ENCODE results near the gene COMMD1.
"Not testable (repeated sequence)": the region's sequence is repeated elsewhere in the genome, so short reads cannot be mapped to it uniquely, and the experiment has no call there.

Gene COMMD1

DNA sequence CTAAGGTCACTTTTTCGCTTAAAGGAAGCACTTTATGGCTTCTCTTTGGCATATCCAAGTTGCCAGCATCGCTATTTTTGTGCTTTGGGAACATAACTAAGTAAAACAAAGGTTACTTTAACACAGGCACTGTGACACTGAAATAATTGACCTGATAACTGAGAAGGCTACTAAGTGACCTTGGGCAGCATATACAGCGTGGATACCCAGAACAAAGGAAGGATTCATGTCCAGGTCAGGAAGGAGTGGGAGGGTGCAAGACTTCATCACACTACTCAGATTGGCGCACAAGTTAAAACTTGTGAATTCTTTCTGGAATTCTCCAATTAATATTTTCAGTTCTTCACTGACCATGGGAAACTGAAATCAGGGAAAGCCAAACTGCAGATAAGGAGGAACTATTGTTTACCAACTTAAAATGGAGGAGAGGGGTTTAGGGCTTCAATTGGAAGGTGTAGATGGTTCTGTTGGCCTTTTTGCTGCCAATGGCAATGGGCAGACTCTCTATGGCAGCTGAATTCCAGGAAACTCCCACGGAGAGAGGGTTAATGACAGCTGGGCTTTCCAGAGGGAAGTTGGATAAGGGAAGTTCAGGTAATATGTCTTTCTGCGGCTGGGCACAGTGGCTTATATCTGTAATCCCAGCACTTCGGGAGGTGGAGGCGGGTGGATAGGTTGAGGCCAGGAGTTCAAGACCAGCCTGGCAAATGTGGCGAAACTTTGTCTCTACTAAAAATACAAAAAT lies 45.3 kb downstream of the COMMD1 start:
- DNase-seq (ENCODE audit: insufficient read length) (no peak), FAIRE-seq (no peak)
- no peak for TF ChIP-seq POLR2A (IDR thresholded peaks at IDR 0.05; ENCODE audit: low read depth, low read length)
- no peak for TF ChIP-seq POLR2AphosphoS5 (IDR thresholded peaks at IDR 0.05; ENCODE audit: low read depth, low read length)
- no peak for TF ChIP-seq TAF1 (IDR thresholded peaks at IDR 0.05; ENCODE audit: borderline replicate concordance, low read depth, low read length)

DNA sequence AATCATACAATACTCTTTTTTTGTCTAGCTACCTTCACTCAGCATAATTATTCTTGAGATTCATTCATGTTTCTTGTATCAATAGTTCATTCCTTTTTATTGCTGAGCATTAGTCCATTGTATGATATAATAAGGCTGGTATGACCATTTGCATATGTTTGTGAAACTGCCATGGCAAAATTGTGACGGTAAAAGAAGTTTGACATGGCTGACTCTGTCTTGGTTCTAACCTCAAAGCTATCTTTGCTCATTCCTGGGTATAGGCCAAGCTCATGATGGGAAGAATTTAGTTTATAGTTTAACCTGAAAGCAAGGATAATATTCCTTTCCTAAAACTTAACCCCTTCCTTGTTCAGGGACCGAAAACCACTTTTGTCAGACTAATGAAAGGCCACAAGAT lies 46.4 kb downstream of the COMMD1 start:
- DNase-seq (ENCODE audit: insufficient read length) (no peak), FAIRE-seq (no peak)
- no peak for TF ChIP-seq POLR2AphosphoS5 (IDR thresholded peaks at IDR 0.05; ENCODE audit: low read depth, low read length)
- TF ChIP-seq TAF1 (IDR thresholded peaks at IDR 0.05; ENCODE audit: borderline replicate concordance, low read depth, low read length): no peak
- no peak for TF ChIP-seq POLR2A (IDR thresholded peaks at IDR 0.05; ENCODE audit: low read depth, low read length)

GRCh38 chr2:61952288-61952687 lies 46.8 kb downstream of the COMMD1 start:
- DNase-seq (ENCODE audit: insufficient read length): no peak
- TF ChIP-seq POLR2AphosphoS5 (IDR thresholded peaks at IDR 0.05; ENCODE audit: low read depth, low read length) (no peak), POLR2A (IDR thresholded peaks at IDR 0.05; ENCODE audit: low read depth, low read length) (no peak), TAF1 (IDR thresholded peaks at IDR 0.05; ENCODE audit: borderline replicate concordance, low read depth, low read length) (no peak)
- no peak for FAIRE-seq

DNA sequence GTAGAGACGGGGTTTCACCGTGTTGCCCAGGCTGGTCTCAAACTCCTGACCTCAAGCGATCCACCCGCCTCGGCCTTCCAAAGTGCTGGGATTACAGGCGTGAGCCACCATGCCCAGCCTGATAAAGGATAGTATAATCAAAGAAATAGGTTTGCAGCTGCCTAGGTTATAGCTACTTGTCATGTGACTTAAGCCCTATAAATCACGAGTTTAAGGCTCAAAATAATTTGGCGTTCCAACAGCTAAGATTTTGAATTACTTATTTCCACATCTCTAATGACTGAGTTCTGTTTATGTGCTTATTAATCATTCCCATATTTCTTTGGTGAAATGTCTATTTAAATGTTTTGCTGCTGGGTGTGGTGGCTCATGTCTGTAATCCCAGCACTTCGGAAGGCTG lies 49.4 kb downstream of the COMMD1 start:
- not testable (repeated sequence) for FAIRE-seq; DNase-seq (ENCODE audit: insufficient read length)

- FAIRE-seq (no peak), DNase-seq (ENCODE audit: insufficient read length) (no peak)
- TF ChIP-seq POLR2AphosphoS5 (IDR thresholded peaks at IDR 0.05; ENCODE audit: low read depth, low read length) (no peak), TAF1 (IDR thresholded peaks at IDR 0.05; ENCODE audit: borderline replicate concordance, low read depth, low read length) (no peak)
Observed at GRCh38 chr2:61959381-61960293, 54.2 kb downstream of the COMMD1 start.

GRCh38 chr2:61961231-61961901 lies 55.9 kb downstream of the COMMD1 start:
- no peak for DNase-seq (ENCODE audit: insufficient read length)
- no peak for FAIRE-seq
- TF ChIP-seq POLR2A (IDR thresholded peaks at IDR 0.05; ENCODE audit: low read depth, low read length) (no peak), TAF1 (IDR thresholded peaks at IDR 0.05; ENCODE audit: borderline replicate concordance, low read depth, low read length) (no peak), POLR2AphosphoS5 (IDR thresholded peaks at IDR 0.05; ENCODE audit: low read depth, low read length) (no peak)

DNA sequence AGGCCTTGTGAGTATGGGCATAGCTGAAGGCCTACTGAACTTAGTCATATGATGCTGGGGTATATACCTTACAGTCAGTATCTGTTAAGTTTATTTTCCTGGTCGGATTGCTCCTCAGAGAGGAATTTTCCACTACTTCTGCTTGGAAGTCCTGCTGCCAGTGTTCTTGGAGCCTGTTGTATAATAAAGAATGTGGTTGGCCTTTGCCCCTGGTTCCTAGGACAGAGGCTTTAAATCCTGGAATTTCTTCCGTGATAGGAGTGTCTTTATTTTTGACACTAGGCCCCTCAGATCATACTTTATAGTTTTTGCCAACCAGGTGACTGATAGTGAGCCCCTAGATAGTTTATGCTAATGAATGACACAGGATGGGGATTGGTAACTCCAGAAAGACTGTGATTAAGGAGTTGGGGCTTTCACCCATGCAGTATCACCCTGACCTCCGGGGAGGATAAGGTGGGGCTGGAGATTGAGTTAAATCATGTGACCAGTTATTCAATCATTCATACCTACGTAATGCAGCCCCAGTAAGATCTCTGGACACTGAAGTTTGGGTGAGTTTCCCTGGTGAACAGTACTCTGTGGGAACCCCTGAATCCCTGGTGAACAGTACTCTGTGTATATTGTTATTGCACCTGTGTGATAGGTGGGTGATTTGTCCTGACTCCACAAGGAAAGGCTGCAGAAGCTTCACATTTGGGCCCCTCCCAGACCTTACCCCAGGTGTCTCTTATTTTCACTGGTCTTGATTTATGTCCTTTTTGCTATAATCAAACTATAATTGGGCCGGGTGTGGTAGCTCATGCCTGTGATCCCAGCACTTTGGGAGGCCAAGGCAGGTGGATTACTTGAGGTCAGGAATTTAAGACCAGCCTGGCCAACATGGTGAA lies 56.9 kb downstream of the COMMD1 start:
- FAIRE-seq (no peak), DNase-seq (ENCODE audit: insufficient read length) (no peak)
- TF ChIP-seq TAF1 (IDR thresholded peaks at IDR 0.05; ENCODE audit: borderline replicate concordance, low read depth, low read length) (no peak), POLR2AphosphoS5 (IDR thresholded peaks at IDR 0.05; ENCODE audit: low read depth, low read length) (no peak), POLR2A (IDR thresholded peaks at IDR 0.05; ENCODE audit: low read depth, low read length) (no peak)

DNA sequence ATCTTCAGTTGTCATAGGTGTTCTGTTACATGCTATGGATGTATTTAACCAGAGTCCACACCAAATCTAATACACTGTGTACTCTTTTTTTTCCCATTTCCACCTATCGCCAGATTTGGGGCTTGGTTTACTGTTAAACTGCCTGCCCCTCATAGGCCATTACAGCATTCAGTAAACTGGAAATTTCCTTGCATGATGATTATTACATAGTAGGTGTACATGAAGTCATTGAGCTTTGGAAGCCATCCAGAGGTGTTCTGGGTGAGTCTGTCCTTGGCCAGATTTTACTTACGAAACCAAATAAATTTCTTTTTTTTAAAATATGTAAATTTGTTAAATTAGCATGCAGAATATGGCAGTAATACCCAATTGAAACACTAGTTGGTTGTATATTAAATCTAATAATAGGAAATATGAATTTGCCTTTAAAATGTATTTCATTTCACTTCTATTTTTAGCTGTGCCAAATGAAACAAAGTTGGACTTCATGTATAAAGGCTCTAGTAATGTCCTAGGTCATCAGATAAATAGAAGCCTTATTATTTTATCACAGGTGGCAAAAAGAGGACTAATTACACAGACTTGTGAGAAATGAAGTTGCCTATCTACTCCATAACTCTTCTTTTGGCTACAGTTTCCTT lies 60.7 kb downstream of the COMMD1 start:
- FAIRE-seq: no peak
- no peak for TF ChIP-seq POLR2AphosphoS5 (IDR thresholded peaks at IDR 0.05; ENCODE audit: low read depth, low read length)
- TF ChIP-seq TAF1 (IDR thresholded peaks at IDR 0.05; ENCODE audit: borderline replicate concordance, low read depth, low read length): no peak
- no peak for TF ChIP-seq POLR2A (IDR thresholded peaks at IDR 0.05; ENCODE audit: low read depth, low read length)
- DNase-seq (ENCODE audit: insufficient read length): no peak

DNA sequence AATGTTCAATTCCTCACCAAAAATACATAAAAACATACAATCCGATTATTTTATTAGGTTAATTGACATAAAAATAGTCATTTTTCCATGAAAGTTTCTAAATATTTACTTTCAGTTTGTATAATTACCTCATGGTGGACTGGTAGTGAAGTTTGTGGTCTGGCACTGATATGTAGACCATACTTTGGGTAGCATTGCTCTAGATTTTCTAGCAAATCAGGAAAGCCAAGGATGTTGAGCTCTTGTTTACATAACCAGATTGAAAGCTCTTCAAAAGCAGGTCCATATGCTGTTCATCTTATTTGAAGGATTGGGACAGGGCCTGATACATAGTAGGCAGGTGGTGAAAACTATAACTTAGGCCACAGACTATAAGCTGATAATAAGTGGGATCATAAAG lies 61.8 kb downstream of the COMMD1 start:
- FAIRE-seq (no peak), DNase-seq (ENCODE audit: insufficient read length) (no peak)
- no peak for TF ChIP-seq POLR2A (IDR thresholded peaks at IDR 0.05; ENCODE audit: low read depth, low read length)
- TF ChIP-seq TAF1 (IDR thresholded peaks at IDR 0.05; ENCODE audit: borderline replicate concordance, low read depth, low read length): no peak
- TF ChIP-seq POLR2AphosphoS5 (IDR thresholded peaks at IDR 0.05; ENCODE audit: low read depth, low read length): no peak

GRCh38 chr2:61969376-61969775 lies 63.9 kb downstream of the COMMD1 start:
- TF ChIP-seq TAF1 (IDR thresholded peaks at IDR 0.05; ENCODE audit: borderline replicate concordance, low read depth, low read length): no peak
- TF ChIP-seq POLR2A (IDR thresholded peaks at IDR 0.05; ENCODE audit: low read depth, low read length): no peak
- no peak for TF ChIP-seq POLR2AphosphoS5 (IDR thresholded peaks at IDR 0.05; ENCODE audit: low read depth, low read length)
- FAIRE-seq: no peak
- no peak for DNase-seq (ENCODE audit: insufficient read length)

Data from GM12892 (cell line).